ENCODE data around the gene ADGRG3. TPM values are rescaled to one million over a fixed set of nuclear protein-coding genes. Genes with fewer than 3 reads are reported as not detected.

The ADGRG3 gene
- total and polyA plus RNA-seq, 2 of the 8 experiments (the other 6 are each of a cell fraction or from before 2014, with no cell fraction given), result 0.28 to 0.98 TPM

- H3K4me3 ChIP-seq (ENCODE audit: extremely low read depth in 1 of 4, insufficient read depth in 2 of 4, low read depth in 3 of 4, low read length in 4 of 4), result no peak overlapping the region
- no peaks in the 10 kb centered on the region for H3K9me3 ChIP-seq (ENCODE audit: insufficient read depth in 2 of 2, low read depth in 1 of 2, low read length in 1 of 2)
- H2BK5ac ChIP-seq (ENCODE audit: low read depth, low read length), result no peak overlapping the region
- H4K20me1 ChIP-seq (replicated peaks in 1 of 2; ENCODE audit: control insufficient read depth in 1 of 2, insufficient read depth in 2 of 2, low read length in 2 of 2), result no peaks in the 10 kb centered on the region
- no peak overlapping the region for H2BK120ac ChIP-seq (replicated peaks; ENCODE audit: low read depth, low read length)
- H3K23ac ChIP-seq (ENCODE audit: insufficient read length), result no peak overlapping the region
- H3K79me1 ChIP-seq (ENCODE audit: low read depth, low read length), result no peaks in the 10 kb centered on the region
- H2AFZ ChIP-seq (ENCODE audit: low read length), result no peak overlapping the region
- no peak overlapping the region for H3K4me2 ChIP-seq (ENCODE audit: insufficient read depth in 1 of 2, low read depth in 2 of 2, low read length in 2 of 2)
- no peak overlapping the region for H4K8ac ChIP-seq (ENCODE audit: extremely low read depth, insufficient read depth, low read length)
- no peak overlapping the region for H2BK20ac ChIP-seq (ENCODE audit: low read length)
- H2BK12ac ChIP-seq (ENCODE audit: low read depth, low read length), result no peak overlapping the region
- H3K4me1 ChIP-seq (replicated peaks in 1 of 4; ENCODE audit: control insufficient read depth in 3 of 4, insufficient read depth in 4 of 4, low read length in 3 of 4), result peaks cover 0 to 2% (median under 1%) of the 10 kb centered on the region in 4 experiments; a peak in 2 of 7 replicates
- ChIA-PET POLR2A (ENCODE audit: partially characterized antibody) (interaction anchor here (1.0 to 3.4 kb wide), 3 partner anchors 11 to 30 kb away, joined by 3 to 19 read pairs (median 3); no protein-coding TSS in a partner anchor), CTCF (ENCODE audit: partially characterized antibody) (interaction anchor here (0.6 to 3.0 kb wide), 2 partner anchors 14 to 46 kb away, joined by 4 to 12 read pairs; no protein-coding TSS in a partner anchor)
- no peak overlapping the region for H3K4ac ChIP-seq (replicated peaks; ENCODE audit: insufficient read length, low read depth, low read length)
- no peak overlapping the region for H4K5ac ChIP-seq (ENCODE audit: insufficient read length, low read depth, low read length)
- no peaks in the 10 kb centered on the region for H3K36me3 ChIP-seq (ENCODE audit: control insufficient read depth in 2 of 4, insufficient read depth in 4 of 4, low read length in 3 of 4)
- H3K14ac ChIP-seq (ENCODE audit: insufficient read length), result no peak overlapping the region
- TF ChIP-seq BACH1 (IDR thresholded peaks at IDR 0.05; ENCODE audit: low read length) (no peak), JUND (IDR thresholded peaks at IDR 0.05; ENCODE audit: low read length) (no peak), RBBP5 (IDR thresholded peaks at IDR 0.05; ENCODE audit: borderline replicate concordance, low read depth, low read length) (no peak), SP2 (IDR thresholded peaks at IDR 0.05; ENCODE audit: low read length) (no peak)
- H3K18ac ChIP-seq (ENCODE audit: extremely low read depth, low read length), result no peak overlapping the region
- no peak overlapping the region for H2BK15ac ChIP-seq (ENCODE audit: low read length)
- H4K91ac ChIP-seq (replicated peaks; ENCODE audit: insufficient read length, low read length), result no peak overlapping the region
- H3K79me2 ChIP-seq (ENCODE audit: control insufficient read depth in 1 of 2, insufficient read depth in 2 of 2, low read length in 2 of 2), result no peaks in the 10 kb centered on the region
- FAIRE-seq (no peak), DNase-seq (ENCODE audit: low read depth in 1 of 2, low spot score in 2 of 2) (no peak)
- no peak overlapping the region for H2AK5ac ChIP-seq (ENCODE audit: low read depth, low read length)
- H3K27ac ChIP-seq (ENCODE audit: low read depth, low read length), result no peak overlapping the region
- H3K23me2 ChIP-seq (ENCODE audit: low read depth, low read length), result 0 out of 2 replicates have a peak, but pooled peaks cover 2% of the 10 kb centered on the region
- no peak overlapping the region for H3K9ac ChIP-seq (replicated peaks in 1 of 4; ENCODE audit: extremely low read depth in 1 of 4, low read depth in 3 of 4, low read length in 3 of 4)
- H3K56ac ChIP-seq (replicated peaks; ENCODE audit: insufficient read length, low read depth, low read length), result no peak overlapping the region
- H3K27me3 ChIP-seq (replicated peaks in 1 of 4; ENCODE audit: control insufficient read depth in 3 of 4, extremely low read depth in 1 of 4, insufficient read depth in 3 of 4, low read length in 3 of 4), result no peaks in the 10 kb centered on the region
- WGBS, 2 experiments (ENCODE audit: extremely low coverage in 1 of 2, insufficient coverage in 1 of 2, insufficient read length in 1 of 2, insufficient replicate concordance in 2 of 2, low coverage in 1 of 2, low lambda C conversion rate in 2 of 2, missing lambda C conversion rate in 1 of 2), result 68% methylated on average over 10 of the region's 10 CpGs; no CpG with 5 or more reads in 1 of the 2 experiments
Observed at GRCh38 chr16:57694231-57694724, 26.2 kb downstream of the ADGRG3 start.
